B cell (primary cell): ENCODE results near the gene CRMP1. TPM values are rescaled to one million over a fixed set of nuclear protein-coding genes. Genes with fewer than 3 reads are reported as not detected.

Experiments
- ATAC-seq: fragments of 200-7000 bp; cut with Tn5 transposase; one replicate; pipeline ENCODE4 v1.10.0; 2021; ENCODE audit warnings: low read depth, mild to moderate bottlenecking, moderate number of reproducible peaks, moderate library complexity
- CTCF ChIA-PET: fragments of 350-600 bp; sonication (Branson Sonifier 250); formaldehyde crosslinking; loops from one replicate; lab custom pipeline; 2021; ENCODE audit warnings: antibody characterized with exemption, inconsistent platforms; lab: Charles Lee
- POLR2A ChIA-PET: fragments of 350-600 bp; sonication (Branson Sonifier 250); formaldehyde crosslinking; loops from one replicate; lab custom pipeline; 2021; ENCODE audit warnings: antibody characterized with exemption; lab: Charles Lee
- DNase-seq: peaks from one replicate; pipeline ENCODE4 v3.0.0; 2013
- H2AFZ ChIP-seq: 2 replicates; pipeline ENCODE4 v1.6.1; 2012; ENCODE audit warnings: mild to moderate bottlenecking, low read depth, low read length; ENCODE audit not compliant: insufficient read depth, poor library complexity, severe bottlenecking
- H3K27ac ChIP-seq, 2 donors: 1 replicate in 1 of 2; 2 replicates in 1 of 2; pipeline ENCODE4 v1.5.1; 2012 to 2013; ENCODE audit warnings: low read length in 2 of 2, mild to moderate bottlenecking in 2 of 2, moderate library complexity in 1 of 2
- H3K27me3 ChIP-seq, 4 experiments: fragments of 200-600 bp in 1 of 4; sonication (generic) in 1 of 4; replicated peaks in 1 of 4; 1 replicate in 2 of 4; 2 replicates in 2 of 4; pipeline versions ENCODE4 v1.6.1 to v1.7.0; 2013 to 2016; ENCODE audit warnings: low read length in 3 of 4, mild to moderate bottlenecking in 2 of 4, mixed read lengths in 1 of 4, moderate library complexity in 1 of 4; ENCODE audit not compliant: insufficient read depth in 4 of 4, control insufficient read depth in 3 of 4; ENCODE audit errors: control extremely low read depth in 1 of 4
- H3K36me3 ChIP-seq, 2 experiments: replicated peaks in 1 of 2; 1 replicate in 1 of 2; 2 replicates in 1 of 2; pipeline versions ENCODE4 v1.6.1 to v1.7.1; 2013; ENCODE audit warnings: low read length in 1 of 2; ENCODE audit not compliant: insufficient read depth in 2 of 2, control insufficient read depth in 1 of 2; ENCODE audit errors: control extremely low read depth in 1 of 2, extremely low read depth in 1 of 2
- H3K4me1 ChIP-seq, 2 donors: fragments of 200-600 bp in 1 of 2; sonication (generic) in 1 of 2; 1 replicate in 1 of 2; 2 replicates in 1 of 2; pipeline versions ENCODE4 v1.5.1 to v1.6.1; 2013 to 2017; ENCODE audit warnings: low read length in 2 of 2; ENCODE audit not compliant: control insufficient read depth in 2 of 2, insufficient read depth in 2 of 2
- H3K4me2 ChIP-seq: replicated peaks from 2 replicates; pipeline ENCODE3; 2012; ENCODE audit warnings: mild to moderate bottlenecking, low read depth, low read length; ENCODE audit not compliant: poor library complexity, severe bottlenecking
- H3K4me3 ChIP-seq, 5 experiments: fragments of 200-600 bp in 1 of 5; sonication (generic) in 1 of 5; 1 replicate in 3 of 5; 2 replicates in 2 of 5; pipeline versions ENCODE4 v1.5.1 to v1.7.0; 2011 to 2016; ENCODE audit warnings: low read length in 4 of 5, mild to moderate bottlenecking in 4 of 5, low read depth in 2 of 5, control low read depth in 1 of 5, moderate library complexity in 1 of 5; ENCODE audit not compliant: insufficient read depth in 1 of 5; ENCODE audit errors: control extremely low read depth in 1 of 5, extremely low read depth in 1 of 5
- H3K79me2 ChIP-seq: fragments of 200-600 bp; sonication (generic); one replicate; pipeline ENCODE4 v1.6.0; 2016; ENCODE audit warnings: low read length; ENCODE audit not compliant: control insufficient read depth, insufficient read depth
- H3K9ac ChIP-seq: fragments of 200-600 bp; sonication (generic); 2 replicates; pipeline ENCODE4 v1.6.1; 2017; ENCODE audit warnings: mild to moderate bottlenecking, low read length, moderate library complexity
- H3K9me3 ChIP-seq, 3 donors: one replicate each; pipeline versions ENCODE4 v1.6.1 to v1.7.1; 2013; ENCODE audit warnings: low read length in 2 of 3; ENCODE audit not compliant: control insufficient read depth in 2 of 3, insufficient read depth in 1 of 3; ENCODE audit errors: control extremely low read depth in 1 of 3
- H4K20me1 ChIP-seq: 2 replicates; pipeline ENCODE4 v1.6.0; 2012; ENCODE audit warnings: mild to moderate bottlenecking, low read length; ENCODE audit not compliant: insufficient read depth, control insufficient read depth, poor library complexity, severe bottlenecking
- H3K27ac Mint-ChIP-seq: one replicate; pipeline ENCODE4 v1.8.0; 2021; ENCODE audit warnings: mixed read lengths
- H3K27me3 Mint-ChIP-seq: one replicate; pipeline ENCODE4 v1.8.0; 2021; ENCODE audit warnings: mixed read lengths
- H3K4me1 Mint-ChIP-seq: one replicate; pipeline ENCODE4 v1.8.0; 2021; ENCODE audit warnings: mixed read lengths
- H3K4me3 Mint-ChIP-seq: one replicate; pipeline ENCODE4 v1.8.0; 2021; ENCODE audit warnings: mixed read lengths
- H3K9me3 Mint-ChIP-seq: one replicate; pipeline ENCODE4 v1.8.0; 2022; ENCODE audit warnings: mixed read lengths; ENCODE audit not compliant: insufficient read depth
- CTCF ChIP-seq: fragments of 200-600 bp; IDR thresholded peaks from one replicate; pipeline ENCODE4 v1.8.0; 2022; ENCODE audit warnings: antibody characterized with exemption, mild to moderate bottlenecking
- EZH2 ChIP-seq: IDR thresholded peaks from 2 replicates; pipeline ENCODE4 v1.6.1; 2012; ENCODE audit warnings: borderline replicate concordance, low read depth, mild to moderate bottlenecking, moderate library complexity, low read length; ENCODE audit not compliant: insufficient read depth, poor library complexity, severe bottlenecking
- WGBS: methylation state at CpG from one replicate; pipeline ENCODE4 v1.1.5; 2013; ENCODE audit warnings: missing lambda C conversion rate; ENCODE audit not compliant: insufficient coverage; 5-methylcytosine and 5-hydroxymethylcytosine counted together
- intact Hi-C: fragments of 100-400 bp; cut with micrococcal nuclease; formaldehyde crosslinking; loops from one replicate; pipeline ENCODE4 v1.10.0; 2022
- polyA plus RNA-seq: library from polyadenylated mRNA; depleted of rRNA; stranded (reverse); fragments of >200 nt; gene quantifications from 2 replicates; pipeline ENCODE4 v1.2.3, GENCODE V29; 2012
- total RNA-seq, 2 donors: library from RNA; stranded (reverse); fragments of 120-200 nt in 1 of 2; gene quantifications; 1 replicate in 1 of 2; 2 replicates in 1 of 2; pipeline versions ENCODE4 v1.2.3 to v1.2.4, GENCODE V29; 2013 to 2022

Gene CRMP1
- total and polyA plus RNA-seq, 2 donors (not counting 1 experiment from before 2014, with no cell fraction given), result 0.13 TPM; not detected in 1

- Histone ChIP-seq H3K4me3 (no peak overlapping the region), H3K9me3 (peaks cover 0 to 9% (median 0%) of the 10 kb centered on the region in 3 donors), H2AFZ (no peak overlapping the region), H3K4me1 (no peaks in the 10 kb centered on the region), H3K9ac (no peak overlapping the region), H3K36me3 (no peaks in the 10 kb centered on the region), H3K4me2 (no peak overlapping the region), H3K27me3 (no peaks in the 10 kb centered on the region), H3K27ac (no peak overlapping the region), H4K20me1 (no peaks in the 10 kb centered on the region), H3K79me2 (no peaks in the 10 kb centered on the region)
- ChIA-PET POLR2A (no interaction called here), CTCF (no interaction called here)
- ATAC-seq (no peak), DNase-seq (no peak)
- TF ChIP-seq CTCF (no peak), EZH2 (no peak)
- H3K27me3 Mint-ChIP-seq, result no peaks in the 10 kb centered on the region
- H3K9me3 Mint-ChIP-seq, result no peaks in the 10 kb centered on the region
- WGBS, result 96% methylated on average over 6 of the region's 6 CpGs
- H3K4me3 Mint-ChIP-seq, result no peak overlapping the region
- no peak overlapping the region for H3K27ac Mint-ChIP-seq
- H3K4me1 Mint-ChIP-seq, result no peaks in the 10 kb centered on the region
- intact Hi-C loops, result no loop called here
These were observed 95.0 kb downstream of the CRMP1 start for GRCh38 chr4:5797866-5798265.

- POLR2A ChIA-PET, result no interaction called here
- H3K36me3 ChIP-seq, result no peaks in the 10 kb centered on the region
- no peak for TF ChIP-seq CTCF
- TF ChIP-seq EZH2, result no peak
- Mint-ChIP-seq H3K9me3 (no peaks in the 10 kb centered on the region), H3K27ac (no peak overlapping the region), H3K27me3 (no peaks in the 10 kb centered on the region), H3K4me1 (no peaks in the 10 kb centered on the region), H3K4me3 (no peak overlapping the region)
- H3K4me3 ChIP-seq, result no peak overlapping the region
- ATAC-seq (no peak), DNase-seq (no peak)
- H3K4me2 ChIP-seq, result no peak overlapping the region
- WGBS, result 94% methylated on average over 18 of the region's 18 CpGs
- no peak overlapping the region for H3K27ac ChIP-seq
- no peak overlapping the region for H2AFZ ChIP-seq
- no peaks in the 10 kb centered on the region for H3K27me3 ChIP-seq
- CTCF ChIA-PET, result no interaction called here
- H3K79me2 ChIP-seq, result no peaks in the 10 kb centered on the region
- intact Hi-C loops, result no loop called here
- H3K9me3 ChIP-seq, result peaks cover 0 to 9% (median 0%) of the 10 kb centered on the region in 3 donors
- no peak overlapping the region for H3K9ac ChIP-seq
- H3K4me1 ChIP-seq, result no peaks in the 10 kb centered on the region
- H4K20me1 ChIP-seq, result no peaks in the 10 kb centered on the region
These were observed 95.9 kb downstream of the CRMP1 start for GRCh38 chr4:5796976-5797375.
